ENCODE measurements around the gene LIPC. TPM values are rescaled to one million over a fixed set of nuclear protein-coding genes. Genes with fewer than 3 reads are reported as not detected.

LIPC gene
- polyA plus RNA-seq, 1 of the 3 experiments (the other 2 are of a cell fraction) = not detected

DNA sequence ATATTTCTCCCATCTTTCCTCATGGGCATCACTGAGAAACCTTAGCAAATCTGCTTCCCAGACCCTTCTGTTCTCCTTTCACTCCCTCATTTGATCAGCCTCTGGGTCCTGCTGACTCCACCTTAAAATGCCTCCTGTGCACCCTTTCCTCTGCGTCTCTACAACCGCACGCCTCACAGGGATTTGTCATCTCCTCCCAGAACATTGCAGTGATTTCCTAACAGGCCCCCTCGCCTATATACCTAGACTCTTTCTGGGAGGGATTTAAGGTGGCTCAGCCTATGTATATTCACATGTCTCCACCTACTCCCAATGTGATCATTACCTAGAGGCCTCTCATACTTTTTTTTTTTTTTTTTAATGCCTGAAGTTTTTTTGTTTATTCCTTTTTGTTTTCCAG lies 69.2 kb downstream of the LIPC start:
- CTCF ChIA-PET = interaction anchor here (1.0 kb wide), 1 partner anchor 9 kb away, joined by 3 read pairs; no protein-coding TSS in a partner anchor
- no peaks in the 10 kb centered on the region for H3K79me2 ChIP-seq (ENCODE audit: insufficient read depth)
- no peaks in the 10 kb centered on the region for H3K4me1 ChIP-seq (ENCODE audit: control insufficient read depth in 1 of 2, insufficient read depth in 2 of 2, low read depth in 1 of 2, low read length in 1 of 2)
- H3K9ac ChIP-seq = no peak overlapping the region
- TF ChIP-seq NRF1 (IDR thresholded peaks at IDR 0.05; ENCODE audit: low read depth, low read length) (no peak), GATA2 (CRISPR knock-in tag; IDR thresholded peaks at IDR 0.05) (no peak), TAF1 (IDR thresholded peaks at IDR 0.05; ENCODE audit: borderline replicate concordance, low read depth, low read length) (no peak), EZH2phosphoT487 (IDR thresholded peaks at IDR 0.05; ENCODE audit: borderline replicate concordance, low read depth) (no peak), FOSL2 (IDR thresholded peaks at IDR 0.05; ENCODE audit: borderline replicate concordance, low read depth) (no peak), MEF2A (IDR thresholded peaks at IDR 0.05; ENCODE audit: borderline replicate concordance, low read depth) (no peak), YY1 (IDR thresholded peaks at IDR 0.05; ENCODE audit: low read depth) (no peak)
- TF ChIP-seq, protein P1, sequence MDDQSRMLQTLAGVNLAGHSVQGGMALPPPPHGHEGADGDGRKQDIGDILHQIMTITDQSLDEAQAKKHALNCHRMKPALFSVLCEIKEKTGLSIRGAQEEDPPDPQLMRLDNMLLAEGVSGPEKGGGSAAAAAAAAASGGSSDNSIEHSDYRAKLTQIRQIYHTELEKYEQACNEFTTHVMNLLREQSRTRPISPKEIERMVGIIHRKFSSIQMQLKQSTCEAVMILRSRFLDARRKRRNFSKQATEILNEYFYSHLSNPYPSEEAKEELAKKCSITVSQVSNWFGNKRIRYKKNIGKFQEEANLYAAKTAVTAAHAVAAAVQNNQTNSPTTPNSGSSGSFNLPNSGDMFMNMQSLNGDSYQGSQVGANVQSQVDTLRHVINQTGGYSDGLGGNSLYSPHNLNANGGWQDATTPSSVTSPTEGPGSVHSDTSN (IDR thresholded peaks at IDR 0.05) = no peak
- TF ChIP-seq, protein P2, sequence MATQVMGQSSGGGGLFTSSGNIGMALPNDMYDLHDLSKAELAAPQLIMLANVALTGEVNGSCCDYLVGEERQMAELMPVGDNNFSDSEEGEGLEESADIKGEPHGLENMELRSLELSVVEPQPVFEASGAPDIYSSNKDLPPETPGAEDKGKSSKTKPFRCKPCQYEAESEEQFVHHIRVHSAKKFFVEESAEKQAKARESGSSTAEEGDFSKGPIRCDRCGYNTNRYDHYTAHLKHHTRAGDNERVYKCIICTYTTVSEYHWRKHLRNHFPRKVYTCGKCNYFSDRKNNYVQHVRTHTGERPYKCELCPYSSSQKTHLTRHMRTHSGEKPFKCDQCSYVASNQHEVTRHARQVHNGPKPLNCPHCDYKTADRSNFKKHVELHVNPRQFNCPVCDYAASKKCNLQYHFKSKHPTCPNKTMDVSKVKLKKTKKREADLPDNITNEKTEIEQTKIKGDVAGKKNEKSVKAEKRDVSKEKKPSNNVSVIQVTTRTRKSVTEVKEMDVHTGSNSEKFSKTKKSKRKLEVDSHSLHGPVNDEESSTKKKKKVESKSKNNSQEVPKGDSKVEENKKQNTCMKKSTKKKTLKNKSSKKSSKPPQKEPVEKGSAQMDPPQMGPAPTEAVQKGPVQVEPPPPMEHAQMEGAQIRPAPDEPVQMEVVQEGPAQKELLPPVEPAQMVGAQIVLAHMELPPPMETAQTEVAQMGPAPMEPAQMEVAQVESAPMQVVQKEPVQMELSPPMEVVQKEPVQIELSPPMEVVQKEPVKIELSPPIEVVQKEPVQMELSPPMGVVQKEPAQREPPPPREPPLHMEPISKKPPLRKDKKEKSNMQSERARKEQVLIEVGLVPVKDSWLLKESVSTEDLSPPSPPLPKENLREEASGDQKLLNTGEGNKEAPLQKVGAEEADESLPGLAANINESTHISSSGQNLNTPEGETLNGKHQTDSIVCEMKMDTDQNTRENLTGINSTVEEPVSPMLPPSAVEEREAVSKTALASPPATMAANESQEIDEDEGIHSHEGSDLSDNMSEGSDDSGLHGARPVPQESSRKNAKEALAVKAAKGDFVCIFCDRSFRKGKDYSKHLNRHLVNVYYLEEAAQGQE (IDR thresholded peaks at IDR 0.05; ENCODE audit: low read depth, low read length) = no peak
- TF ChIP-seq, protein P3, sequence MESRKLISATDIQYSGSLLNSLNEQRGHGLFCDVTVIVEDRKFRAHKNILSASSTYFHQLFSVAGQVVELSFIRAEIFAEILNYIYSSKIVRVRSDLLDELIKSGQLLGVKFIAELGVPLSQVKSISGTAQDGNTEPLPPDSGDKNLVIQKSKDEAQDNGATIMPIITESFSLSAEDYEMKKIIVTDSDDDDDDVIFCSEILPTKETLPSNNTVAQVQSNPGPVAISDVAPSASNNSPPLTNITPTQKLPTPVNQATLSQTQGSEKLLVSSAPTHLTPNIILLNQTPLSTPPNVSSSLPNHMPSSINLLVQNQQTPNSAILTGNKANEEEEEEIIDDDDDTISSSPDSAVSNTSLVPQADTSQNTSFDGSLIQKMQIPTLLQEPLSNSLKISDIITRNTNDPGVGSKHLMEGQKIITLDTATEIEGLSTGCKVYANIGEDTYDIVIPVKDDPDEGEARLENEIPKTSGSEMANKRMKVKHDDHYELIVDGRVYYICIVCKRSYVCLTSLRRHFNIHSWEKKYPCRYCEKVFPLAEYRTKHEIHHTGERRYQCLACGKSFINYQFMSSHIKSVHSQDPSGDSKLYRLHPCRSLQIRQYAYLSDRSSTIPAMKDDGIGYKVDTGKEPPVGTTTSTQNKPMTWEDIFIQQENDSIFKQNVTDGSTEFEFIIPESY (IDR thresholded peaks at IDR 0.05; ENCODE audit: borderline replicate concordance, low read depth) = no peak
- TF ChIP-seq, protein P4, sequence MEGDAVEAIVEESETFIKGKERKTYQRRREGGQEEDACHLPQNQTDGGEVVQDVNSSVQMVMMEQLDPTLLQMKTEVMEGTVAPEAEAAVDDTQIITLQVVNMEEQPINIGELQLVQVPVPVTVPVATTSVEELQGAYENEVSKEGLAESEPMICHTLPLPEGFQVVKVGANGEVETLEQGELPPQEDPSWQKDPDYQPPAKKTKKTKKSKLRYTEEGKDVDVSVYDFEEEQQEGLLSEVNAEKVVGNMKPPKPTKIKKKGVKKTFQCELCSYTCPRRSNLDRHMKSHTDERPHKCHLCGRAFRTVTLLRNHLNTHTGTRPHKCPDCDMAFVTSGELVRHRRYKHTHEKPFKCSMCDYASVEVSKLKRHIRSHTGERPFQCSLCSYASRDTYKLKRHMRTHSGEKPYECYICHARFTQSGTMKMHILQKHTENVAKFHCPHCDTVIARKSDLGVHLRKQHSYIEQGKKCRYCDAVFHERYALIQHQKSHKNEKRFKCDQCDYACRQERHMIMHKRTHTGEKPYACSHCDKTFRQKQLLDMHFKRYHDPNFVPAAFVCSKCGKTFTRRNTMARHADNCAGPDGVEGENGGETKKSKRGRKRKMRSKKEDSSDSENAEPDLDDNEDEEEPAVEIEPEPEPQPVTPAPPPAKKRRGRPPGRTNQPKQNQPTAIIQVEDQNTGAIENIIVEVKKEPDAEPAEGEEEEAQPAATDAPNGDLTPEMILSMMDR (IDR thresholded peaks at IDR 0.05) = no peak
- TF ChIP-seq, protein P5, sequence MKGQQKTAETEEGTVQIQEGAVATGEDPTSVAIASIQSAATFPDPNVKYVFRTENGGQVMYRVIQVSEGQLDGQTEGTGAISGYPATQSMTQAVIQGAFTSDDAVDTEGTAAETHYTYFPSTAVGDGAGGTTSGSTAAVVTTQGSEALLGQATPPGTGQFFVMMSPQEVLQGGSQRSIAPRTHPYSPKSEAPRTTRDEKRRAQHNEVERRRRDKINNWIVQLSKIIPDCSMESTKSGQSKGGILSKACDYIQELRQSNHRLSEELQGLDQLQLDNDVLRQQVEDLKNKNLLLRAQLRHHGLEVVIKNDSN (IDR thresholded peaks at IDR 0.05; ENCODE audit: borderline replicate concordance, low read depth) = no peak
- TF ChIP-seq, protein P6, sequence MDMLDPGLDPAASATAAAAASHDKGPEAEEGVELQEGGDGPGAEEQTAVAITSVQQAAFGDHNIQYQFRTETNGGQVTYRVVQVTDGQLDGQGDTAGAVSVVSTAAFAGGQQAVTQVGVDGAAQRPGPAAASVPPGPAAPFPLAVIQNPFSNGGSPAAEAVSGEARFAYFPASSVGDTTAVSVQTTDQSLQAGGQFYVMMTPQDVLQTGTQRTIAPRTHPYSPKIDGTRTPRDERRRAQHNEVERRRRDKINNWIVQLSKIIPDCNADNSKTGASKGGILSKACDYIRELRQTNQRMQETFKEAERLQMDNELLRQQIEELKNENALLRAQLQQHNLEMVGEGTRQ (IDR thresholded peaks at IDR 0.05; ENCODE audit: borderline replicate concordance, low read depth, low read length) = no peak
- no peaks in the 10 kb centered on the region for H3K9me2 ChIP-seq
- POLR2A ChIA-PET = no interaction called here
- no peak overlapping the region for H3K4me3 ChIP-seq (ENCODE audit: low read depth in 2 of 2, low read length in 1 of 2)
- no peaks in the 10 kb centered on the region for H3F3A ChIP-seq (replicated peaks; ENCODE audit: insufficient read depth)
- H2AFZ ChIP-seq (ENCODE audit: low read depth) = no peak overlapping the region
- H3K4me2 ChIP-seq = no peak overlapping the region
- no peaks in the 10 kb centered on the region for H3K9me3 ChIP-seq
- 81% methylated on average over 4 of the region's 4 CpGs for WGBS (ENCODE audit: low lambda C conversion rate)
- no peaks in the 10 kb centered on the region; the same call in 1 of the 2 replicates for H3K27me3 ChIP-seq (ENCODE audit: insufficient read depth)
- H3K27ac ChIP-seq (ENCODE audit: low read depth in 2 of 2, low read length in 1 of 2) = no peak overlapping the region
- no peaks in the 10 kb centered on the region for H4K20me1 ChIP-seq (ENCODE audit: insufficient read depth)
- no peaks in the 10 kb centered on the region for H3K36me3 ChIP-seq (replicated peaks in 1 of 2; ENCODE audit: control insufficient read depth in 1 of 2, insufficient read depth in 2 of 2, low read length in 1 of 2)
- no peak for DNase-seq
